Astrocyte (in vitro differentiated cells and primary cell): ENCODE measurements around the gene GCNT2. TPM values are rescaled to one million over a fixed set of nuclear protein-coding genes. Genes with fewer than 3 reads are reported as not detected.

Experiments
- DNase-seq: peaks from one replicate; pipeline ENCODE4 v3.0.0-alpha.2; 2010; ENCODE audit warnings: low read depth
- FAIRE-seq: peaks from 2 replicates; lab custom pipeline; 2011; peaks lifted over from hg19 to GRCh38; lab: Jason Lieb, UNC
- H2AFZ ChIP-seq: 2 replicates; pipeline ENCODE4 v1.6.0; 2012; ENCODE audit warnings: low read depth, low read length, inconsistent platforms
- H3K27ac ChIP-seq: 2 replicates; pipeline ENCODE4 v1.5.1; 2011; ENCODE audit warnings: low read depth, low read length, inconsistent platforms
- H3K27me3 ChIP-seq: 2 replicates; pipeline ENCODE4 v1.6.0; 2011; ENCODE audit warnings: low read length, inconsistent platforms; ENCODE audit not compliant: insufficient read depth
- H3K36me3 ChIP-seq: 2 replicates; pipeline ENCODE4 v1.5.1; 2011; ENCODE audit warnings: low read length, inconsistent platforms; ENCODE audit not compliant: insufficient read depth
- H3K4me1 ChIP-seq: 2 replicates; pipeline ENCODE4 v1.5.1; 2011; ENCODE audit warnings: low read length, inconsistent platforms; ENCODE audit not compliant: insufficient read depth
- H3K4me2 ChIP-seq: 2 replicates; pipeline ENCODE4 v1.6.0; 2012; ENCODE audit warnings: low read length, inconsistent platforms
- H3K4me3 ChIP-seq: 2 replicates; pipeline ENCODE4 v1.5.1; 2011; ENCODE audit warnings: low read depth, mild to moderate bottlenecking, low read length, inconsistent platforms; ENCODE audit not compliant: insufficient read depth
- H3K79me2 ChIP-seq: 2 replicates; pipeline ENCODE4 v1.6.0; 2012; ENCODE audit warnings: mild to moderate bottlenecking, low read length, inconsistent platforms; ENCODE audit not compliant: insufficient read depth
- H3K9ac ChIP-seq: 2 replicates; pipeline ENCODE4 v1.6.0; 2012; ENCODE audit warnings: mild to moderate bottlenecking, low read length, inconsistent platforms
- H3K9me3 ChIP-seq: 2 replicates; pipeline ENCODE4 v1.5.1; 2012; ENCODE audit warnings: low read depth, mild to moderate bottlenecking, low read length, inconsistent platforms; ENCODE audit not compliant: insufficient read depth
- H4K20me1 ChIP-seq: 2 replicates; pipeline ENCODE4 v1.6.0; 2012; ENCODE audit warnings: low read length, inconsistent platforms; ENCODE audit not compliant: insufficient read depth
- H3K27ac Mint-ChIP-seq: one replicate; pipeline ENCODE4 v1.8.0; 2021; ENCODE audit warnings: mild to moderate bottlenecking, mixed read lengths; ENCODE audit not compliant: unreplicated experiment
- H3K27me3 Mint-ChIP-seq: one replicate; pipeline ENCODE4 v1.8.0; 2021; ENCODE audit warnings: low read depth, mixed read lengths; ENCODE audit not compliant: unreplicated experiment
- H3K36me3 Mint-ChIP-seq: one replicate; pipeline ENCODE4 v1.8.0; 2021; ENCODE audit warnings: low read depth, mixed read lengths; ENCODE audit not compliant: unreplicated experiment
- H3K4me1 Mint-ChIP-seq: one replicate; pipeline ENCODE4 v1.8.0; 2021; ENCODE audit warnings: low read depth, mixed read lengths; ENCODE audit not compliant: unreplicated experiment
- H3K4me3 Mint-ChIP-seq: one replicate; pipeline ENCODE4 v1.8.0; 2021; ENCODE audit warnings: mild to moderate bottlenecking, moderate library complexity, mixed read lengths; ENCODE audit not compliant: unreplicated experiment
- H3K9me3 Mint-ChIP-seq: one replicate; pipeline ENCODE4 v1.8.0; 2021; ENCODE audit warnings: mild to moderate bottlenecking, mixed read lengths; ENCODE audit not compliant: unreplicated experiment
- EZH2 ChIP-seq: IDR thresholded peaks from 2 replicates; pipeline ENCODE4 v1.6.1; 2012; ENCODE audit warnings: mild to moderate bottlenecking, low read length, inconsistent platforms; ENCODE audit not compliant: insufficient read depth
- total RNA-seq: library from RNA; stranded (reverse); gene quantifications from 2 replicates; pipeline ENCODE4 v1.2.1, GENCODE V29; 2021
- TF ChIP-seq, protein P1 (sequence below): IDR thresholded peaks from 2 replicates; pipeline ENCODE4 v1.5.1; 2011; ENCODE audit warnings: low read depth, mild to moderate bottlenecking, inconsistent platforms, low read length, moderate library complexity; ENCODE audit not compliant: insufficient read depth

The GCNT2 gene
- total RNA-seq, 1 donor from 2014 or later: 14.8 TPM

DNA sequence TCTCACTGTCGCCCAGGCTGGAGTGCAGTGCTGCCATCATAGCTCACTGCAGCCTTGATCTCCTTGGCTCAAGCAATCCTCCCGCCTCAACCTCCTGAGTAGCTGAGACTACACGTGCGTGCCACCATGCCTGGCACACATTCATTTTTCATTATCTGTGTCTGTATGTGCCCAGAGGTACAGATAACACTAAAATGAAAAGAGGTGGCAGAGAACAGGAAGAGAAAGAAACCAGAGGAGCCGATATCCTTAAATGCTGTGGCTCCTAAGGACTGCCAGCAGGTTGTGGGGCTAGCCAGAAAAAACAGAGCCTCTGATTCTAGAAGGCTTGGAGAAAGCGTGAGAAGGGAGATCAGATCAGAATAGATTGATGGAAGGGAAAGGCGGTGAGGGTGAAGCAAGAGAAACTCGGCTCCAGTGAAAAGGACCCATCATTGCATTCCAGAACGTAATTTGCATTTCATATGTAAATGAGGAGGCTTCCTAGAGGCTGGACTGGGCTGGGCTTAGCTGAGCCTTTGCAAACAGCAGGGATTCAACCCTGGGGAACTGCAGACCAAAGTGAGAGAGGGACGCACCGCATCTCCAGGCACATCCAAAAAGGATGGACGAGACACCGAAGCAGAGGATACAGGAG lies 64.2 kb downstream of the GCNT2 start:
- Mint-ChIP-seq H3K36me3 (no peaks in the 10 kb centered on the region), H3K4me3 (peak overlapping the region; percentile 82), H3K27me3 (no peaks in the 10 kb centered on the region), H3K4me1 (peaks cover 35% of the 10 kb centered on the region), H3K9me3 (no peaks in the 10 kb centered on the region), H3K27ac (peak overlapping the region; percentile 63)
- DNase-seq (peak; percentile 45), FAIRE-seq (no peak)
- no peaks in the 10 kb centered on the region for H4K20me1 ChIP-seq
- H3K79me2 ChIP-seq: no peaks in the 10 kb centered on the region
- H3K27ac ChIP-seq: no peak overlapping the region
- H3K4me3 ChIP-seq: peak overlapping the region; percentile 40
- peak overlapping the region; percentile 52 for H3K9ac ChIP-seq
- H3K9me3 ChIP-seq: no peaks in the 10 kb centered on the region
- peak overlapping the region; percentile 84 for H3K4me2 ChIP-seq
- H3K36me3 ChIP-seq: no peaks in the 10 kb centered on the region
- TF ChIP-seq, protein P1, sequence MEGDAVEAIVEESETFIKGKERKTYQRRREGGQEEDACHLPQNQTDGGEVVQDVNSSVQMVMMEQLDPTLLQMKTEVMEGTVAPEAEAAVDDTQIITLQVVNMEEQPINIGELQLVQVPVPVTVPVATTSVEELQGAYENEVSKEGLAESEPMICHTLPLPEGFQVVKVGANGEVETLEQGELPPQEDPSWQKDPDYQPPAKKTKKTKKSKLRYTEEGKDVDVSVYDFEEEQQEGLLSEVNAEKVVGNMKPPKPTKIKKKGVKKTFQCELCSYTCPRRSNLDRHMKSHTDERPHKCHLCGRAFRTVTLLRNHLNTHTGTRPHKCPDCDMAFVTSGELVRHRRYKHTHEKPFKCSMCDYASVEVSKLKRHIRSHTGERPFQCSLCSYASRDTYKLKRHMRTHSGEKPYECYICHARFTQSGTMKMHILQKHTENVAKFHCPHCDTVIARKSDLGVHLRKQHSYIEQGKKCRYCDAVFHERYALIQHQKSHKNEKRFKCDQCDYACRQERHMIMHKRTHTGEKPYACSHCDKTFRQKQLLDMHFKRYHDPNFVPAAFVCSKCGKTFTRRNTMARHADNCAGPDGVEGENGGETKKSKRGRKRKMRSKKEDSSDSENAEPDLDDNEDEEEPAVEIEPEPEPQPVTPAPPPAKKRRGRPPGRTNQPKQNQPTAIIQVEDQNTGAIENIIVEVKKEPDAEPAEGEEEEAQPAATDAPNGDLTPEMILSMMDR: no peak
- no peak for TF ChIP-seq EZH2
- peak overlapping the region; percentile 78 for H2AFZ ChIP-seq
- no peaks in the 10 kb centered on the region for H3K27me3 ChIP-seq
- peaks cover 12% of the 10 kb centered on the region for H3K4me1 ChIP-seq

DNA sequence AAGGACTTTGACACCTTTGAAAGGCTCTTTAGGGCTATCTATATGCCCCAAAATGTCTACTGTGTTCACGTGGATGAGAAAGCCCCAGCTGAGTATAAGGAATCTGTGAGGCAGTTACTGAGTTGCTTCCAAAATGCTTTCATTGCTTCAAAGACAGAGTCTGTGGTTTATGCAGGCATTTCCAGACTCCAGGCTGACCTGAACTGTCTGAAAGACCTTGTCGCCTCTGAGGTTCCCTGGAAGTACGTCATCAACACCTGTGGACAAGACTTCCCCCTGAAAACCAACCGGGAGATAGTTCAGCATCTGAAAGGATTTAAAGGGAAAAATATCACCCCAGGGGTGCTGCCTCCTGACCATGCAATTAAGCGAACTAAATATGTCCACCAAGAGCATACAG lies 65.2 kb downstream of the GCNT2 start:
- no peak overlapping the region for H2AFZ ChIP-seq
- no peaks in the 10 kb centered on the region for H3K9me3 Mint-ChIP-seq
- H3K4me3 Mint-ChIP-seq: peak overlapping the region; percentile 73
- no peaks in the 10 kb centered on the region for H3K9me3 ChIP-seq
- no peak for FAIRE-seq
- peak overlapping the region; percentile 73 for H3K27ac Mint-ChIP-seq
- H4K20me1 ChIP-seq: no peaks in the 10 kb centered on the region
- peak overlapping the region; percentile 52 for H3K9ac ChIP-seq
- TF ChIP-seq, protein P1: no peak
- TF ChIP-seq EZH2: no peak
- no peaks in the 10 kb centered on the region for H3K27me3 ChIP-seq
- no peaks in the 10 kb centered on the region for H3K79me2 ChIP-seq
- peak overlapping the region; percentile 84 for H3K4me2 ChIP-seq
- H3K4me1 ChIP-seq: peaks cover 12% of the 10 kb centered on the region
- H3K27ac ChIP-seq: no peak overlapping the region
- H3K36me3 ChIP-seq: no peaks in the 10 kb centered on the region
- H3K4me3 ChIP-seq: peak overlapping the region; percentile 40
- H3K27me3 Mint-ChIP-seq: no peaks in the 10 kb centered on the region
- peaks cover 35% of the 10 kb centered on the region for H3K4me1 Mint-ChIP-seq
- no peaks in the 10 kb centered on the region for H3K36me3 Mint-ChIP-seq
- peak; percentile 38 for DNase-seq
